ENCODE measurements around the gene MYOF.
"Not testable (repeated sequence)": the region's sequence is repeated elsewhere in the genome, so short reads cannot be mapped to it uniquely, and the experiment has no call there.

GRCh38 chr10:93284246-93284645 lies 197.9 kb downstream of the MYOF start:
- TF ChIP-seq CTCF (conservative IDR thresholded peaks at IDR 0.05); ZFX (IDR thresholded peaks at IDR 0.05): not testable (repeated sequence)

Data from C4-2B (cell line).